Tibial nerve (tissue), 3 donors: ENCODE data around the gene HCFC1R1.

Experiments used
- CTCF ChIP-seq, 5 experiments: fragments of 200-600 bp in 3 of 5; fragments of 450-650 bp in 2 of 5; sonication (generic) in 3 of 5; IDR thresholded peaks; one replicate each; pipeline ENCODE4 v1.5.1; 2016 to 2019; ENCODE audit warnings: antibody characterized with exemption in 5 of 5, mild to moderate bottlenecking in 3 of 5, moderate library complexity in 2 of 5
- POLR2A ChIP-seq, 2 donors: fragments of 450-650 bp; IDR thresholded peaks; one replicate each; pipeline ENCODE4 v1.6.1; 2017; ENCODE audit warnings: antibody characterized with exemption in 2 of 2, mild to moderate bottlenecking in 2 of 2, moderate library complexity in 2 of 2

- no peak for TF ChIP-seq CTCF (IDR thresholded peaks at IDR 0.05)
- no peak for TF ChIP-seq POLR2A (IDR thresholded peaks at IDR 0.05)
Measured at GRCh38 chr16:3035289-3035971, 11.7 kb upstream of the HCFC1R1 start.
